Fibroblast of lung (primary cell): ENCODE measurements around the gene DIS3L2. TPM values are rescaled to one million over a fixed set of nuclear protein-coding genes. Genes with fewer than 3 reads are reported as not detected.

Experiments used
- DNase-seq, 2 donors: peaks; one replicate each; pipeline versions ENCODE4 v3.0.0 to v3.0.0-alpha.2; 2010; ENCODE audit warnings: low read depth in 2 of 2
- H2AFZ ChIP-seq: 2 replicates; pipeline ENCODE4 v1.5.1; 2012; ENCODE audit warnings: low read length, control low read depth, inconsistent platforms
- H3K27ac ChIP-seq: 2 replicates; pipeline ENCODE4 v1.5.1; 2011; ENCODE audit warnings: low read length, control low read depth; ENCODE audit not compliant: insufficient read depth
- H3K27me3 ChIP-seq: 2 replicates; pipeline ENCODE4 v1.5.1; 2011; ENCODE audit warnings: mild to moderate bottlenecking, low read length; ENCODE audit not compliant: control insufficient read depth, insufficient read depth
- H3K36me3 ChIP-seq: 2 replicates; pipeline ENCODE4 v1.5.1; 2011; ENCODE audit warnings: low read length; ENCODE audit not compliant: control insufficient read depth, insufficient read depth
- H3K4me1 ChIP-seq: 2 replicates; pipeline ENCODE4 v1.5.1; 2011; ENCODE audit warnings: low read length; ENCODE audit not compliant: control insufficient read depth, insufficient read depth; ENCODE audit errors: extremely low read depth
- H3K4me2 ChIP-seq: 2 replicates; pipeline ENCODE4 v1.5.1; 2011; ENCODE audit warnings: low read length, control low read depth; ENCODE audit not compliant: insufficient read depth; ENCODE audit errors: extremely low read depth
- H3K4me3 ChIP-seq, 4 experiments: fragments of 200-600 bp in 1 of 4; sonication (generic) in 1 of 4; replicated peaks in 1 of 4; 2 replicates each; pipeline ENCODE4 v1.5.1; 2011 to 2016; ENCODE audit warnings: low read length in 4 of 4, low read depth in 3 of 4, mild to moderate bottlenecking in 3 of 4, control low read depth in 2 of 4, inconsistent platforms in 1 of 4, mixed read lengths in 1 of 4; ENCODE audit not compliant: insufficient read depth in 1 of 4; ENCODE audit errors: control extremely low read depth in 1 of 4
- H3K79me2 ChIP-seq: 2 replicates; pipeline ENCODE4 v1.5.1; 2012; ENCODE audit warnings: mild to moderate bottlenecking, low read length, inconsistent platforms; ENCODE audit not compliant: control insufficient read depth, insufficient read depth
- H3K9ac ChIP-seq: 2 replicates; pipeline ENCODE4 v1.5.1; 2011; ENCODE audit warnings: mild to moderate bottlenecking, low read length, control low read depth; ENCODE audit not compliant: insufficient read depth
- H3K9me3 ChIP-seq: 2 replicates; pipeline ENCODE4 v1.5.1; 2012; ENCODE audit warnings: low read depth, low read length; ENCODE audit not compliant: control insufficient read depth, insufficient read depth
- H4K20me1 ChIP-seq: 2 replicates; pipeline ENCODE4 v1.5.1; 2011; ENCODE audit warnings: low read length; ENCODE audit not compliant: control insufficient read depth, insufficient read depth; ENCODE audit errors: extremely low read depth
- CTCF ChIP-seq, 2 donors: IDR thresholded peaks in 1 of 2; conservative IDR thresholded peaks in 1 of 2; 1 replicate in 1 of 2; 2 replicates in 1 of 2; pipeline ENCODE4 v1.5.1; 2011 to 2012; ENCODE audit warnings: low read length in 2 of 2, control low read depth in 1 of 2, inconsistent platforms in 1 of 2, low read depth in 1 of 2, mild to moderate bottlenecking in 1 of 2
- EZH2 ChIP-seq: IDR thresholded peaks from 2 replicates; pipeline ENCODE4 v1.5.1; 2012; ENCODE audit warnings: low read length, control low read depth, mild to moderate bottlenecking; ENCODE audit errors: missing control alignments
- polyA plus RNA-seq, 2 donors: library from polyadenylated mRNA; depleted of rRNA in 1 of 2; stranded (reverse) in 1 of 2; unstranded in 1 of 2; fragments of >200 nt; gene quantifications; 2 replicates each; pipeline ENCODE4 v1.2.1, GENCODE V29; 2011 to 2012; ENCODE audit warnings: missing spikeins in 1 of 2
- total RNA-seq: library from RNA; depleted of rRNA; stranded (reverse); fragments of >200 nt; gene quantifications from 2 replicates; pipeline ENCODE4 v1.2.1, GENCODE V29; 2014

Gene DIS3L2
- total and polyA plus RNA-seq, 2 donors (not counting 1 experiment from before 2014, with no cell fraction given), result 5.2 to 15.2 TPM

GRCh38 chr2:232183279-232183678, 221.8 kb downstream of the DIS3L2 start:
- H3K4me3 ChIP-seq, result no peak overlapping the region
- H2AFZ ChIP-seq, result no peak overlapping the region
- H3K79me2 ChIP-seq, result no peaks in the 10 kb centered on the region
- no peaks in the 10 kb centered on the region for H3K4me1 ChIP-seq
- no peaks in the 10 kb centered on the region for H3K9me3 ChIP-seq
- no peaks in the 10 kb centered on the region for H3K27me3 ChIP-seq
- H4K20me1 ChIP-seq, result no peaks in the 10 kb centered on the region
- no peak overlapping the region for H3K9ac ChIP-seq
- DNase-seq, result no peak
- no peak overlapping the region for H3K4me2 ChIP-seq
- no peak overlapping the region for H3K27ac ChIP-seq
- no peak for TF ChIP-seq CTCF (conservative IDR thresholded peaks at IDR 0.05 in 1 of 2, IDR thresholded peaks at IDR 0.05 in 1 of 2; ENCODE audit: low read depth in 1 of 2, low read length in 2 of 2)
- TF ChIP-seq EZH2, result no peak
- H3K36me3 ChIP-seq, result no peaks in the 10 kb centered on the region

DNA sequence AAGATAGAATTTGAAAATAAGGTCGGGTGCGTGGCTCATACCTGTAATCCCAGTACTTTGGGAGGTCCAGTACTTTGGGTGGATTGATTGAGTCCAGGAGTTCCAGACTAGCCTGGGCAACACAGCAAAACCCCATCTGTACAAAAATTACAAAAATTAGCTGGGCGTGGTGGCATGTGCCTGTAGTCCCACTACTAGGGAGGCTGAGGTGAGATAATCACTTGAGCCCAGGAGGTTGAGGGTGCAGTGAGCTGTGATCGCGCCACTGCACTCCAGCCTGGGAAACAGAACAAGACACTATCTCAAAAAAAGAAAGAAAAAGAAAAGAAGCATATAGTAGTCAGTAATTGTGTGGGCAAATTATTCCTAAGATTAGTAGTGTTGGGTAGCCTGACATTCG, 222.8 kb downstream of the DIS3L2 start:
- no peaks in the 10 kb centered on the region for H3K27me3 ChIP-seq
- H3K4me2 ChIP-seq, result no peak overlapping the region
- H3K27ac ChIP-seq, result no peak overlapping the region
- no peaks in the 10 kb centered on the region for H3K4me1 ChIP-seq
- DNase-seq, result no peak
- no peaks in the 10 kb centered on the region for H3K9me3 ChIP-seq
- no peak for TF ChIP-seq EZH2
- TF ChIP-seq CTCF (conservative IDR thresholded peaks at IDR 0.05 in 1 of 2, IDR thresholded peaks at IDR 0.05 in 1 of 2; ENCODE audit: low read depth in 1 of 2, low read length in 2 of 2), result no peak
- H4K20me1 ChIP-seq, result no peaks in the 10 kb centered on the region
- H2AFZ ChIP-seq, result no peak overlapping the region
- no peaks in the 10 kb centered on the region for H3K36me3 ChIP-seq
- no peak overlapping the region for H3K9ac ChIP-seq
- no peak overlapping the region for H3K4me3 ChIP-seq
- no peaks in the 10 kb centered on the region for H3K79me2 ChIP-seq

- Histone ChIP-seq H3K4me3 (no peak overlapping the region), H3K9me3 (no peaks in the 10 kb centered on the region), H3K4me1 (no peaks in the 10 kb centered on the region), H3K9ac (no peak overlapping the region), H3K79me2 (no peaks in the 10 kb centered on the region), H3K36me3 (no peaks in the 10 kb centered on the region), H4K20me1 (no peaks in the 10 kb centered on the region), H3K4me2 (no peak overlapping the region), H3K27me3 (no peaks in the 10 kb centered on the region), H2AFZ (no peak overlapping the region), H3K27ac (no peak overlapping the region)
- TF ChIP-seq EZH2 (no peak), CTCF (conservative IDR thresholded peaks at IDR 0.05 in 1 of 2, IDR thresholded peaks at IDR 0.05 in 1 of 2; ENCODE audit: low read depth in 1 of 2, low read length in 2 of 2) (no peak)
- no peak for DNase-seq
Observed at GRCh38 chr2:232190796-232191195, 229.3 kb downstream of the DIS3L2 start.
